Activated B cell treated with CpG ODN at 0.5 μM for 24 hours (primary cell): ENCODE data around the gene FDX2. TPM values are rescaled to one million over a fixed set of nuclear protein-coding genes. Genes with fewer than 3 reads are reported as not detected.
A peak's percentile ranks its signal among the peaks of the same experiment; 100 is the strongest.

Experiments used
- ATAC-seq: fragments of 200-7000 bp; cut with Tn5 transposase; one replicate; pipeline ENCODE4 v1.10.0; 2021; ENCODE audit warnings: low read depth, mild to moderate bottlenecking, moderate library complexity
- CTCF ChIA-PET: fragments of 350-600 bp; sonication (Branson Sonifier 250); formaldehyde crosslinking; loops from one replicate; lab custom pipeline; 2021; ENCODE audit warnings: antibody characterized with exemption; lab: Charles Lee
- POLR2A ChIA-PET: fragments of 350-600 bp; sonication (Branson Sonifier 250); formaldehyde crosslinking; loops from one replicate; lab custom pipeline; 2021; ENCODE audit warnings: antibody characterized with exemption; lab: Charles Lee
- DNase-seq: peaks from one replicate; pipeline ENCODE4 v3.0.0; 2022
- H3K27ac Mint-ChIP-seq: one replicate; pipeline ENCODE4 v1.8.0; 2020; ENCODE audit warnings: mixed read lengths
- H3K27me3 Mint-ChIP-seq: one replicate; pipeline ENCODE4 v1.8.0; 2021; ENCODE audit warnings: mixed read lengths
- H3K36me3 Mint-ChIP-seq: one replicate; pipeline ENCODE4 v1.8.0; 2021; ENCODE audit warnings: low read depth, mixed read lengths
- H3K4me1 Mint-ChIP-seq: one replicate; pipeline ENCODE4 v1.8.0; 2021; ENCODE audit warnings: mixed read lengths
- H3K4me3 Mint-ChIP-seq: one replicate; pipeline ENCODE4 v1.8.0; 2020; ENCODE audit warnings: mild to moderate bottlenecking, mixed read lengths
- H3K9me3 Mint-ChIP-seq: one replicate; pipeline ENCODE4 v1.8.0; 2020; ENCODE audit warnings: mixed read lengths
- intact Hi-C: fragments of 100-400 bp; cut with micrococcal nuclease; formaldehyde crosslinking; loops from one replicate; pipeline ENCODE4 v1.15.1; 2024
- total RNA-seq: library from RNA; stranded (reverse); gene quantifications from 2 replicates; pipeline ENCODE4 v1.2.3, GENCODE V29; 2022
- TF ChIP-seq, protein P1 (sequence below): fragments of 200-600 bp; IDR thresholded peaks from one replicate; pipeline ENCODE4 v1.8.0; 2022; ENCODE audit warnings: antibody characterized with exemption, mild to moderate bottlenecking

FDX2 gene
- total RNA-seq, 1 donor from 2014 or later: 12.8 TPM

DNA sequence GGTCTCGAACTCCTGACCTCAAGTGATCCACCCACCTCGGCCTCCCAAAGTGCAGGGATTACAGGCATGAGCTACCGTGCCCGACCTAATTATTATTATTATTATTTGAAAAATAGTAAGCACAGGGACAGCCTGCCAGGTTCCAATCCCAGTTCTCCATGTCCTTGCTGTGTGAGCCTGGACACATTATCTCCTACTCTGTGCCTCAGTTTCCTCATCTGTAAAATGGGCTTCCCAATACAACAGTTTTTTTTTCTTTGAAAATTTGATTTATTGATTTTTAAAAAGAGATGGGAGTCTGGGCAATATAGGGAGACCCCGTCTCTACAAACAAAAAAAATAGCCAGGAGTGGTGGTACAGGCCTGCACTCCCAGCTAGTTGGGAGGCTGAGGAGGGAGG lies 9.5 kb downstream of the FDX2 start:
- Mint-ChIP-seq H3K9me3 (no peaks in the 10 kb centered on the region), H3K4me3 (no peak overlapping the region), H3K27ac (no peak overlapping the region), H3K27me3 (peaks cover 2% of the 10 kb centered on the region), H3K36me3 (peaks cover 7% of the 10 kb centered on the region), H3K4me1 (peaks cover 2% of the 10 kb centered on the region)
- POLR2A ChIA-PET: interaction anchor here (0.9 kb wide), 2 partner anchors 15 to 45 kb away, joined by 3 read pairs; no protein-coding TSS in a partner anchor
- TF ChIP-seq, protein P1, sequence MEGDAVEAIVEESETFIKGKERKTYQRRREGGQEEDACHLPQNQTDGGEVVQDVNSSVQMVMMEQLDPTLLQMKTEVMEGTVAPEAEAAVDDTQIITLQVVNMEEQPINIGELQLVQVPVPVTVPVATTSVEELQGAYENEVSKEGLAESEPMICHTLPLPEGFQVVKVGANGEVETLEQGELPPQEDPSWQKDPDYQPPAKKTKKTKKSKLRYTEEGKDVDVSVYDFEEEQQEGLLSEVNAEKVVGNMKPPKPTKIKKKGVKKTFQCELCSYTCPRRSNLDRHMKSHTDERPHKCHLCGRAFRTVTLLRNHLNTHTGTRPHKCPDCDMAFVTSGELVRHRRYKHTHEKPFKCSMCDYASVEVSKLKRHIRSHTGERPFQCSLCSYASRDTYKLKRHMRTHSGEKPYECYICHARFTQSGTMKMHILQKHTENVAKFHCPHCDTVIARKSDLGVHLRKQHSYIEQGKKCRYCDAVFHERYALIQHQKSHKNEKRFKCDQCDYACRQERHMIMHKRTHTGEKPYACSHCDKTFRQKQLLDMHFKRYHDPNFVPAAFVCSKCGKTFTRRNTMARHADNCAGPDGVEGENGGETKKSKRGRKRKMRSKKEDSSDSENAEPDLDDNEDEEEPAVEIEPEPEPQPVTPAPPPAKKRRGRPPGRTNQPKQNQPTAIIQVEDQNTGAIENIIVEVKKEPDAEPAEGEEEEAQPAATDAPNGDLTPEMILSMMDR: no peak
- DNase-seq (no peak), ATAC-seq (no peak)
- CTCF ChIA-PET: no interaction called here
- intact Hi-C loops: no loop called here

DNA sequence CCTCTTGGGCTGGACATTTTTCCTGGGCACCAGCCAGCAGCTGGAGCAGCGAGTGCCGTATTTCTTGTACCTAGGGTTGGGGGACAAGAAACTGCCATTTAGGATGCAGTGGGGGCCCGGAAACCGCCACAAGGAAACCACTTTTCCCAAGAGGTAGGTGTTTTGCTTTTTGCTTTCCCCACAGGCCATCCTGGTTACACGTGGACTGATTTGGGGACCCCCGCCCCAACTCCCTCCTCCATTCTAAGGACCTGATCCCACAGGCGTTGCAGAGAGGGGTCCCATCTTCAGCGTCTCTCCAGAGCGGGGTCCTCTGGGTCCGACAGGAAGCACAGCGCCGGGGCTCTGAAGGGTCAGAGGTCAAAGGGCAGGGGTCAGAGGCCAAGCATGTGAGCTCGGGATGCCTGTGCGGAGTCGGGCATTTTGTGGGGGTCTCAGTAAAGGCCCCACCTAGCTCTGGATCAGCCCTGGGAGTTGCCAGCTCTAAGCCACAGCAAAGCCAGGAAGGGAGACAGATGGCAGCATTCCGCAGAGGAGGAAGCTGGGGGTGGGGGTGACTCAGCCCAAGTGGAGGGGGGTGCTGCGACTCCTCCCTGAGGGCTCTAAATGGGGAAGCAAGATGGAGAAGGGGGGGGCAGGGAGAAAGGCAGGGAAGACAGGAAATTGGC lies 10.5 kb downstream of the FDX2 start:
- intact Hi-C loops: no loop called here
- POLR2A ChIA-PET: interaction anchor here (0.9 kb wide), 1 partner anchor 14 kb away, joined by 3 read pairs; no protein-coding TSS in a partner anchor
- CTCF ChIA-PET: no interaction called here

DNA sequence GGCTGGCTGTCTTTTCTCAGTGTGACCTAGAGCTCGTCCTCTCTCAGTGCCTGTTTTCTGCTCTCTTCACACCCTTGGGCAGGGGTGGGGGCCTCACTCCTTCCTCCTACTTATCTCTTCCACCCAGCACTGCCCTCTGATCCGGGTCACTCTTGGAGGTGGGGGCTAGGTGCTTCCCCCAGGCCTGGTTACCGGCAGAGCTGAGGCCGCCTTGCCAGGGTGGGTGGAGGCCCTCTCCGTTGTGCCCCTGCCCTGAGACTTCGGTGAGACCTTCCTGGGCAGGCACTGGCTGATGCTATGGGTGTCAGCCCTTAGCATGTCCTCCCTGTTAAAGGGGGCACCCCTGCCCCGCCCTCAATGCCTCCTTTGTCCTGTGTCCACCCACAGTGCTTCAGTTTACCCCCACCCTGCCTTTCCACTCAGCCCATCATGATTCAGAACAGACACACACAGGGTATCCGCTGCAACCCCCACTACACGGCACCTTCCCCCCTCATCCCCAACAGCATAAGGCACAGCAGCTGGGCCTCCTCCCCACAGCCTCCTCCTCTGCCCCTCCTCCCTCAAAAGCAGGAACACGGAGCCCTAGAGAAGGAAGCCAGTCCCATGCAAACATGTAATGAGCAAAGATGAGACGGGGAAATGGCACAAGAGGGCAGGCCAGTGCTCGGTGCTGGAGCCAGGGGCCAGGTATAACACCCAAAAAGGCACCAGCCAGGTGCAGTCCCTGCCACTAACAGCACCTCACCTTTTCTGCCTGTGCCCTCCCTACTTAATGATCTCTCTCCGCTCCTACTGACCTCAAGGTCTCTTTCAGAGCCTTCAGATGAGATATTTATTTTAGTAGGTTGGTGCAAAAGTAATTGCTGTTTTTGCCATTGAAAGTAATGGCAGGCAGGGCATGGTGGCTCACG lies 16.0 kb downstream of the FDX2 start:
- ChIA-PET POLR2A (interaction anchor here (0.7 kb wide), 1 partner anchor 10 kb away, joined by 6 read pairs; the partner anchor contains the start of gene ICAM5), CTCF (interaction anchor here (1.1 to 1.5 kb wide), 2 partner anchors 29 to 30 kb away, joined by 3 read pairs; partner anchors contain the start of gene ICAM1)
- TF ChIP-seq, protein P1: no peak
- H3K27ac Mint-ChIP-seq: no peak overlapping the region
- no peaks in the 10 kb centered on the region for H3K36me3 Mint-ChIP-seq
- H3K9me3 Mint-ChIP-seq: no peaks in the 10 kb centered on the region
- intact Hi-C loops: no loop called here
- no peak for ATAC-seq
- no peak overlapping the region for H3K4me3 Mint-ChIP-seq
- H3K4me1 Mint-ChIP-seq: peaks cover 12% of the 10 kb centered on the region
- no peak for DNase-seq
- peaks cover 7% of the 10 kb centered on the region for H3K27me3 Mint-ChIP-seq

More for the DNA sequence above, 10.5 kb downstream of the FDX2 start:
- Mint-ChIP-seq H3K4me3 (no peak overlapping the region), H3K4me1 (peaks cover 2% of the 10 kb centered on the region), H3K9me3 (no peaks in the 10 kb centered on the region), H3K27ac (no peak overlapping the region), H3K36me3 (peaks cover 5% of the 10 kb centered on the region), H3K27me3 (peaks cover 2% of the 10 kb centered on the region)
- DNase-seq (no peak), ATAC-seq (no peak)
- TF ChIP-seq, protein P1: no peak

DNA sequence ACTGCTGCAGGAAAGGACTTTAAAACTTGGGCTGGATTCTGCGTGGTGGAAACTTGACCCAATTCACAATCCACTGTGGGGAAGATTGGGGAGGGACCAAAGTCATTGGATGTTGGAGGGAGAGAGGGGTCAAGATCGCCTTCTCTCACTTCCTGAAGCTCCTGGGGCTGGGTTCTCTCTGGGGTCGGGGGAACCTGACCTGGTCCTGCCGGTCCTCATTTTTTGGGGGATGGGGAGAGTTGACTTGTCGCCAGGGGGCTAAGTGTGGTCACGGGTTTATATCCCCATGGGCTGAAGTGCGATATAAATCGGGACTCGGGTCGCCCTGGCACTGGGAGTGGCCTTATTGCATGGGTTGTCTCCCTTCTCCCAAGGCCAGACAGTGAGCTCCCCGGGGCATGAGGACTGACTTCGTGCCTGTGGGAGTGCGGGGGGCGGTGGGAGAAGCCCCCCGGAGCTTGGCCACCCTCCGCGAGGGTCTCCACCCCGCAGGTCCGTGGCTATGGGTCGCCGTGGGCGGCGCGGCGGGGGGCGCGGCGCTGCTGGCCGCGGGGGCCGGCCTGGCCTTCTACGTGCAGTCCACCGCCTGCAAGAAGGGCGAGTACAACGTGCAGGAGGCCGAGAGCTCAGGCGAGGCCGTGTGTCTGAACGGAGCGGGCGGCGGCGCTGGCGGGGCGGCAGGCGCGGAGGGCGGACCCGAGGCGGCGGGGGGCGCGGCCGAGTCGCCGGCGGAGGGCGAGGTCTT lies 19.8 kb downstream of the FDX2 start:
- no peak for DNase-seq
- peak overlapping the region; percentile 80 for H3K4me3 Mint-ChIP-seq
- TF ChIP-seq, protein P1: no peak
- H3K9me3 Mint-ChIP-seq: no peaks in the 10 kb centered on the region
- ChIA-PET CTCF (no interaction called here), POLR2A (interaction anchor here (0.5 to 1.7 kb wide), 6 partner anchors 25 to 350 kb away, joined by 3 to 10 read pairs (median 4); partner anchors contain the start of gene ICAM1)
- peak overlapping the region; percentile 57 for H3K27ac Mint-ChIP-seq
- H3K27me3 Mint-ChIP-seq: peaks cover 27% of the 10 kb centered on the region
- H3K36me3 Mint-ChIP-seq: no peaks in the 10 kb centered on the region
- H3K4me1 Mint-ChIP-seq: peaks cover 37% of the 10 kb centered on the region
- intact Hi-C loops: loop anchor here (2.0 kb wide), 1 partner anchor 37 kb away; the partner anchor contains the start of gene RAVER1
- ATAC-seq: no peak
